AG04450 (cell line): Measurements from ENCODE around the gene ATN1. TPM values are rescaled to one million over a fixed set of nuclear protein-coding genes. Genes with fewer than 3 reads are reported as not detected.

Experiments
- CTCF ChIA-PET: fragments of 300-600, 350-600 bp; formaldehyde crosslinking; extraction: SDS; loops from one replicate; lab custom pipeline; 2022; ENCODE audit warnings: antibody characterized with exemption, inconsistent platforms; lab: Charles Lee
- POLR2A ChIA-PET: fragments of 350-600 bp; formaldehyde crosslinking; extraction: SDS; loops from one replicate; lab custom pipeline; 2021; ENCODE audit warnings: antibody characterized with exemption, inconsistent platforms; lab: Yijun Ruan, JAX
- DNase-seq: peaks from one replicate; pipeline ENCODE4 v3.0.0-alpha.2; 2011; ENCODE audit warnings: low read depth, low spot score
- H3K27ac ChIP-seq: one replicate; pipeline ENCODE4 v1.5.1; 2012; ENCODE audit warnings: low read depth, low read length, control low read depth
- H3K27me3 ChIP-seq: one replicate; pipeline ENCODE4 v1.6.0; 2012; ENCODE audit warnings: low read length; ENCODE audit not compliant: control insufficient read depth, insufficient read depth
- H3K4me3 ChIP-seq: 2 replicates; pipeline ENCODE4 v1.5.1; 2011; ENCODE audit warnings: mild to moderate bottlenecking, low read depth, low read length, control low read depth
- H3K9me3 ChIP-seq: 2 replicates; pipeline ENCODE4 v1.5.1; 2012; ENCODE audit warnings: low read length; ENCODE audit not compliant: control insufficient read depth, insufficient read depth
- polyA plus RNA-seq: library from polyadenylated mRNA; depleted of rRNA; stranded (reverse); fragments of >200 nt; gene quantifications from 2 replicates; pipeline ENCODE4 v1.2.3, GENCODE V29; 2011
- TF ChIP-seq, protein P1 (sequence below): IDR thresholded peaks from 2 replicates; pipeline ENCODE4 v1.5.1; 2011; ENCODE audit warnings: low read depth, low read length, control low read depth, inconsistent platforms

Gene ATN1
- polyA plus RNA-seq, 1 experiment: 11.2 TPM

- TF ChIP-seq, protein P1, sequence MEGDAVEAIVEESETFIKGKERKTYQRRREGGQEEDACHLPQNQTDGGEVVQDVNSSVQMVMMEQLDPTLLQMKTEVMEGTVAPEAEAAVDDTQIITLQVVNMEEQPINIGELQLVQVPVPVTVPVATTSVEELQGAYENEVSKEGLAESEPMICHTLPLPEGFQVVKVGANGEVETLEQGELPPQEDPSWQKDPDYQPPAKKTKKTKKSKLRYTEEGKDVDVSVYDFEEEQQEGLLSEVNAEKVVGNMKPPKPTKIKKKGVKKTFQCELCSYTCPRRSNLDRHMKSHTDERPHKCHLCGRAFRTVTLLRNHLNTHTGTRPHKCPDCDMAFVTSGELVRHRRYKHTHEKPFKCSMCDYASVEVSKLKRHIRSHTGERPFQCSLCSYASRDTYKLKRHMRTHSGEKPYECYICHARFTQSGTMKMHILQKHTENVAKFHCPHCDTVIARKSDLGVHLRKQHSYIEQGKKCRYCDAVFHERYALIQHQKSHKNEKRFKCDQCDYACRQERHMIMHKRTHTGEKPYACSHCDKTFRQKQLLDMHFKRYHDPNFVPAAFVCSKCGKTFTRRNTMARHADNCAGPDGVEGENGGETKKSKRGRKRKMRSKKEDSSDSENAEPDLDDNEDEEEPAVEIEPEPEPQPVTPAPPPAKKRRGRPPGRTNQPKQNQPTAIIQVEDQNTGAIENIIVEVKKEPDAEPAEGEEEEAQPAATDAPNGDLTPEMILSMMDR: no peak
- no peak for DNase-seq
- H3K27me3 ChIP-seq: no peaks in the 10 kb centered on the region
- H3K27ac ChIP-seq: peak overlapping the region; percentile 31
- ChIA-PET POLR2A (interaction anchor here (0.7 to 3.2 kb wide), 6 partner anchors 11 to 143 kb away, joined by 3 to 21 read pairs (median 4); partner anchors contain the start of gene SPSB2), CTCF (interaction anchor here (0.7 to 3.6 kb wide), 3 partner anchors 11 to 82 kb away, joined by 3 to 33 read pairs (median 4); no protein-coding TSS in a partner anchor)
- peak overlapping the region; percentile 61 for H3K4me3 ChIP-seq
- no peaks in the 10 kb centered on the region; the same call in 1 of the 2 replicates for H3K9me3 ChIP-seq
Observed at GRCh38 chr12:6936636-6937480, 9.1 kb downstream of the ATN1 start.

DNA sequence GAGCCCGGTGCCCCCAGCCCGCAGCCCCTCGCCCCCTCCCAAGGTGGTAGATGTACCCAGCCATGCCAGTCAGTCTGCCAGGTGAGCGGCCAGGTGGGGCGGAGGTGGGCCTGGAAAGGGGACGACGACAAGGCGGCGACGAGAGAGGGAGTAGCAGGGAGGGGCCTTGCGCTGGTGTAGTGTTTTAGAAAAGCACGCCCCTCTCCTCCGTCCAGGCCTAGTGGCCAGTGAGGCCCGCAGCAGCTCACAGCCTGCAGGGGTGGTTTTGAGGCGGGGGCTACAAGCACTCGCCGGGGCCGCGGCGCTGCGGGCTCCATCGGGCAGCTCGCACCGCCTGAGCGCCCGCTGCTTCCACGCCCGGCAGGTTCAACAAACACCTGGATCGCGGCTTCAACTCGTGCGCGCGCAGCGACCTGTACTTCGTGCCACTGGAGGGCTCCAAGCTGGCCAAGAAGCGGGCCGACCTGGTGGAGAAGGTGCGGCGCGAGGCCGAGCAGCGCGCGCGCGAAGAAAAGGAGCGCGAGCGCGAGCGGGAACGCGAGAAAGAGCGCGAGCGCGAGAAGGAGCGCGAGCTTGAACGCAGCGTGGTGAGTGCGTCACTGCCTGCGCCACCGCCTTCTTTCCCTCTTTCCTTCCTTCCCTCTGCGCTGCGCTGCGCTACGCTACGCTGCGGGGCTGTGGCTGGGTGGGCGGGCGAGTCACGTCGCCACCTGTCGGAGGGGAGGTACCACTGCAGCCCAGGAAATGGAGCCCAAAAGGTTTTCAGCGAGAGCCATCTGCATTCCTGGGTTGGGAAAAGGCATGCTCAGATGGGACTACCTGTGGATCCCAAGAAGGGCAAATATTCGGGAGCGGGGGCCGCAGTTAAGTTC lies 10.0 kb downstream of the ATN1 start:
- ChIA-PET POLR2A (interaction anchor here (0.6 to 3.2 kb wide), 8 partner anchors 9 to 142 kb away, joined by 3 to 21 read pairs (median 7); partner anchors contain the start of genes ATN1 and SPSB2), CTCF (interaction anchor here (0.7 to 3.6 kb wide), 6 partner anchors 9 to 83 kb away, joined by 3 to 33 read pairs (median 6); no protein-coding TSS in a partner anchor)
- TF ChIP-seq, protein P1: peak; percentile 93
- no peaks in the 10 kb centered on the region; the same call in 1 of the 2 replicates for H3K9me3 ChIP-seq
- DNase-seq: peak; percentile 84
- peak overlapping the region; percentile 61 for H3K27ac ChIP-seq
- no peaks in the 10 kb centered on the region for H3K27me3 ChIP-seq
- H3K4me3 ChIP-seq: peak overlapping the region; percentile 61

DNA sequence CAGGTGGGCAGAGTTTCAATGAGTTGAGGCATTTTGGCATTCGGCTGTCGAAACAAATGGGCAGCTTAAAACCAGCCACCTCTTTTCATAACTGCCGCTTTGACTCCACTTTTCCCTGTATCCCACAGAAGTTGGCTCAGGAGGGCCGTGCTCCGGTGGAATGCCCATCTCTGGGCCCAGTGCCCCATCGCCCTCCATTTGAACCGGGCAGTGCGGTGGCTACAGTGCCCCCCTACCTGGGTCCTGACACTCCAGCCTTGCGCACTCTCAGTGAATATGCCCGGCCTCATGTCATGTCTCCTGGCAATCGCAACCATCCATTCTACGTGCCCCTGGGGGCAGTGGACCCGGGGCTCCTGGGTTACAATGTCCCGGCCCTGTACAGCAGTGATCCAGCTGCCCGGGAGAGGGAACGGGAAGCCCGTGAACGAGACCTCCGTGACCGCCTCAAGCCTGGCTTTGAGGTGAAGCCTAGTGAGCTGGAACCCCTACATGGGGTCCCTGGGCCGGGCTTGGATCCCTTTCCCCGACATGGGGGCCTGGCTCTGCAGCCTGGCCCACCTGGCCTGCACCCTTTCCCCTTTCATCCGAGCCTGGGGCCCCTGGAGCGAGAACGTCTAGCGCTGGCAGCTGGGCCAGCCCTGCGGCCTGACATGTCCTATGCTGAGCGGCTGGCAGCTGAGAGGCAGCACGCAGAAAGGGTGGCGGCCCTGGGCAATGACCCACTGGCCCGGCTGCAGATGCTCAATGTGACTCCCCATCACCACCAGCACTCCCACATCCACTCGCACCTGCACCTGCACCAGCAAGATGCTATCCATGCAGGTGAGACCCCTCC lies 10.8 kb downstream of the ATN1 start:
- ChIA-PET CTCF (interaction anchor here (1.1 to 3.6 kb wide), 8 partner anchors 10 to 70 kb away, joined by 3 to 33 read pairs (median 6); partner anchors contain the start of gene SPSB2), POLR2A (interaction anchor here (0.6 to 3.2 kb wide), 6 partner anchors 10 to 69 kb away, joined by 4 to 21 read pairs (median 7); partner anchors contain the start of genes ATN1 and SPSB2)
- peak overlapping the region; percentile 61 for H3K4me3 ChIP-seq
- no peaks in the 10 kb centered on the region for H3K27me3 ChIP-seq
- no peak for DNase-seq
- H3K27ac ChIP-seq: peak overlapping the region; percentile 21
- TF ChIP-seq, protein P1: no peak
- no peaks in the 10 kb centered on the region; the same call in 1 of the 2 replicates for H3K9me3 ChIP-seq

- DNase-seq: no peak
- ChIA-PET POLR2A (interaction anchor here (3.2 kb wide), 1 partner anchor 13 kb away, joined by 21 read pairs; no protein-coding TSS in a partner anchor), CTCF (interaction anchor here (1.1 to 3.6 kb wide), 6 partner anchors 14 to 70 kb away, joined by 4 to 33 read pairs (median 6); partner anchors contain the start of gene SPSB2)
- Histone ChIP-seq H3K27ac (peak overlapping the region; percentile 21), H3K4me3 (no peak overlapping the region), H3K27me3 (no peaks in the 10 kb centered on the region), H3K9me3 (no peaks in the 10 kb centered on the region; the same call in 1 of the 2 replicates)
- TF ChIP-seq, protein P1: no peak
Observed at GRCh38 chr12:6939191-6939540, 11.4 kb downstream of the ATN1 start.
